ENCODE data around the gene AUTS2. TPM values are rescaled to one million over a fixed set of nuclear protein-coding genes. Genes with fewer than 3 reads are reported as not detected.

AUTS2 gene
- total and polyA plus RNA-seq, 2 experiments from 2014 or later, result 32.0 to 91.0 TPM

- no peak for TF ChIP-seq REST (IDR thresholded peaks at IDR 0.05; ENCODE audit: unreplicated experiment)
- no peak for TF ChIP-seq POLR2AphosphoS5 (IDR thresholded peaks at IDR 0.05; ENCODE audit: low read depth)
- TF ChIP-seq ZNF331 (CRISPR knock-in tag; IDR thresholded peaks at IDR 0.05; ENCODE audit: low read depth), result no peak
- TF ChIP-seq ETS1 (IDR thresholded peaks at IDR 0.05), result no peak
- no peak for TF ChIP-seq EZH2phosphoT487 (IDR thresholded peaks at IDR 0.05; ENCODE audit: unreplicated experiment)
Measured at GRCh38 chr7:70756789-70757188, 1158.5 kb downstream of the AUTS2 start (continued).

DNA sequence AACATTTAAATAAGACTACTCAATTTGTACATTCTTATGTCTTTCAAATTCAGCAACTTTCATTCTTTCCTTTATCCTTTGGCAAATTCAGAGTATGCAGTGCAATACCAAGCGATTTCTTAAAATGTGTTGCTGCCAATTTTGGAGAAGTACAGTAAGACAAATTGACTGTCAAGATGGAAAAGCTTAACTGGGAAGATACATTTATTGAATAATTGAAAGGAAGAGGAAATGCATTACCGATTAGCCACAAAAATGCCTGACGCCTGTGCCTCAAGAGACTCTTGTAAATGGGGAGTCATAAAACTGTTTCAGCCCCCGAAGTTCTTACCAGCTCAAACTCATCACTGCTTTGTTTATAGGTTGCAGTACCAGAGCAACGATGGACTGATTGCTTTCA is 1160.4 kb downstream of the AUTS2 start:
- H3K27me3 ChIP-seq (ENCODE audit: insufficient read depth), result no peaks in the 10 kb centered on the region
- H3K4me3 Mint-ChIP-seq, result no peak overlapping the region
- H3K27me3 Mint-ChIP-seq (ENCODE audit: insufficient read depth, low read depth, poor library complexity), result no peaks in the 10 kb centered on the region
- ATAC-seq (no peak), DNase-seq (ENCODE audit: low spot score) (no peak)
- H3K4me1 ChIP-seq (ENCODE audit: insufficient read depth), result peaks cover 7% of the 10 kb centered on the region; the same call in 1 of the 2 replicates
- H3K9me2 ChIP-seq (ENCODE audit: insufficient read depth), result no peaks in the 10 kb centered on the region
- no peaks in the 10 kb centered on the region for H3F3A ChIP-seq (replicated peaks; ENCODE audit: low read depth)
- H3K4me3 ChIP-seq, result no peak overlapping the region
- H3K79me2 ChIP-seq (replicated peaks; ENCODE audit: insufficient read depth), result peaks cover 96% of the 10 kb centered on the region
- H3K4me2 ChIP-seq, result no peak overlapping the region
- H3K36me3 ChIP-seq (ENCODE audit: insufficient read depth), result no peaks in the 10 kb centered on the region
- H3K4me1 Mint-ChIP-seq, result peaks cover 44% of the 10 kb centered on the region
- no peak overlapping the region for H2AFZ ChIP-seq
- H3K27ac ChIP-seq (ENCODE audit: low read depth), result 0 out of 2 replicates have a peak overlapping the region, but pooled peaks have one; percentile 23
- H3K9me3 Mint-ChIP-seq, result no peaks in the 10 kb centered on the region
- H4K20me1 ChIP-seq (replicated peaks; ENCODE audit: insufficient read depth), result peaks cover 34% of the 10 kb centered on the region
- H3K36me3 Mint-ChIP-seq (ENCODE audit: low read depth), result no peaks in the 10 kb centered on the region; the same call in 1 of the 3 replicates
- no peak overlapping the region for H3K27ac Mint-ChIP-seq
- TF ChIP-seq ETS1 (IDR thresholded peaks at IDR 0.05) (no peak), REST (IDR thresholded peaks at IDR 0.05; ENCODE audit: unreplicated experiment) (no peak), NANOG (IDR thresholded peaks at IDR 0.05; ENCODE audit: borderline replicate concordance) (no peak), EZH2 (IDR thresholded peaks at IDR 0.05; ENCODE audit: low read depth, unreplicated experiment) (no peak), JUNB (IDR thresholded peaks at IDR 0.05; ENCODE audit: unreplicated experiment) (no peak), CREB1 (CRISPR knock-in tag; IDR thresholded peaks at IDR 0.05; ENCODE audit: low read depth) (no peak), POLR2AphosphoS5 (IDR thresholded peaks at IDR 0.05; ENCODE audit: low read depth) (no peak)

All from GM23338 (cell line).